HEK293T (cell line): ENCODE results near the gene CNTLN.
"Not testable (repeated sequence)": the region's sequence is repeated elsewhere in the genome, so short reads cannot be mapped to it uniquely, and the experiment has no call there.

Experiments used
- BHLHE40 ChIP-seq: fragments of 450-650 bp; IDR thresholded peaks from 2 replicates; pipeline ENCODE4 v1.6.1; 2016; ENCODE audit warnings: mild to moderate bottlenecking, moderate library complexity, borderline replicate concordance
- ELF4 ChIP-seq: fragments of 450-650 bp; IDR thresholded peaks from 2 replicates; pipeline ENCODE4 v1.6.1; 2017; ENCODE audit warnings: antibody characterized with exemption
- FOXA1 ChIP-seq: fragments of 450-650 bp; IDR thresholded peaks from 2 replicates; pipeline ENCODE4 v1.6.1; 2016; ENCODE audit warnings: mild to moderate bottlenecking
- HDGF ChIP-seq: fragments of 450-650 bp; IDR thresholded peaks from 2 replicates; pipeline ENCODE4 v1.6.1; 2017; ENCODE audit warnings: antibody characterized with exemption, borderline replicate concordance
- LEF1 ChIP-seq: fragments of 450-650 bp; IDR thresholded peaks from 2 replicates; pipeline ENCODE4 v1.6.1; 2017; ENCODE audit warnings: mild to moderate bottlenecking, borderline replicate concordance
- NFRKB ChIP-seq: fragments of 450-650 bp; IDR thresholded peaks from 2 replicates; pipeline ENCODE4 v1.6.1; 2016; ENCODE audit warnings: mild to moderate bottlenecking, moderate library complexity
- SP1 ChIP-seq: fragments of 450-650 bp; IDR thresholded peaks from 2 replicates; pipeline ENCODE4 v1.6.1; 2017
- TARDBP ChIP-seq: fragments of 450-650 bp; IDR thresholded peaks from 2 replicates; pipeline ENCODE4 v1.6.1; 2016
- ZNF384 ChIP-seq: fragments of 450-650 bp; IDR thresholded peaks from 2 replicates; pipeline ENCODE4 v1.6.1; 2016

GRCh38 chr9:17354006-17354405 lies 219.2 kb downstream of the CNTLN start:
- not testable (repeated sequence) for TF ChIP-seq LEF1, TARDBP, HDGF, FOXA1, BHLHE40, SP1, NFRKB, ELF4, ZNF384
